H9 (cell line): ENCODE measurements around the gene LRRC55. TPM values are rescaled to one million over a fixed set of nuclear protein-coding genes. Genes with fewer than 3 reads are reported as not detected.

Experiments used
- DNase-seq: peaks from one replicate; pipeline ENCODE4 v3.0.0-alpha.2; 2017
- H2AFZ ChIP-seq: one replicate; pipeline ENCODE4 v1.6.1; 2013; ENCODE audit warnings: mild to moderate bottlenecking, low read length, control low read depth, moderate library complexity
- H2AK5ac ChIP-seq: 2 replicates; pipeline ENCODE4 v1.6.1; 2013; ENCODE audit warnings: low read length, control low read depth, mixed read lengths; ENCODE audit not compliant: insufficient read length
- H2BK120ac ChIP-seq: one replicate; pipeline ENCODE4 v1.6.1; 2013; ENCODE audit warnings: low read depth, mild to moderate bottlenecking, low read length, control low read depth, inconsistent platforms; ENCODE audit not compliant: poor library complexity, severe bottlenecking
- H2BK12ac ChIP-seq: 2 replicates; pipeline ENCODE4 v1.6.1; 2013; ENCODE audit warnings: low read length, control low read depth, mixed read lengths, low read depth; ENCODE audit not compliant: insufficient read length
- H2BK15ac ChIP-seq: 2 replicates; pipeline ENCODE4 v1.6.1; 2013; ENCODE audit warnings: low read depth, low read length, control low read depth
- H2BK20ac ChIP-seq: one replicate; pipeline ENCODE4 v1.6.1; 2013; ENCODE audit warnings: low read depth, mild to moderate bottlenecking, low read length, control low read depth, inconsistent platforms; ENCODE audit not compliant: poor library complexity, severe bottlenecking
- H2BK5ac ChIP-seq: 2 replicates; pipeline ENCODE4 v1.6.1; 2013; ENCODE audit warnings: low read length, control low read depth, mixed read lengths; ENCODE audit not compliant: insufficient read length
- H3K14ac ChIP-seq: 2 replicates; pipeline ENCODE4 v1.6.1; 2013; ENCODE audit warnings: low read length, control low read depth; ENCODE audit not compliant: insufficient read depth
- H3K18ac ChIP-seq: 2 replicates; pipeline ENCODE4 v1.6.1; 2013; ENCODE audit warnings: low read depth, mild to moderate bottlenecking, mixed read lengths, low read length, control low read depth; ENCODE audit not compliant: insufficient read length
- H3K23ac ChIP-seq: 2 replicates; pipeline ENCODE4 v1.6.1; 2013; ENCODE audit warnings: low read length, control low read depth, mixed read lengths, low read depth; ENCODE audit not compliant: insufficient read length
- H3K23me2 ChIP-seq: 2 replicates; pipeline ENCODE4 v1.6.1; 2013; ENCODE audit warnings: low read depth, mild to moderate bottlenecking, mixed read lengths, low read length, control low read depth; ENCODE audit not compliant: insufficient read length, poor library complexity, severe bottlenecking
- H3K27ac ChIP-seq: 2 replicates; pipeline ENCODE4 v1.5.1; 2013; ENCODE audit warnings: low read length, control low read depth, mixed read lengths, low read depth; ENCODE audit not compliant: insufficient read length
- H3K27me3 ChIP-seq: 2 replicates; pipeline ENCODE4 v1.6.1; 2013; ENCODE audit warnings: low read length, control low read depth, inconsistent platforms; ENCODE audit not compliant: insufficient read depth
- H3K4ac ChIP-seq: 2 replicates; pipeline ENCODE4 v1.6.1; 2013; ENCODE audit warnings: low read depth, mild to moderate bottlenecking, control low read depth, inconsistent platforms, low read length, moderate library complexity
- H3K4me1 ChIP-seq: 2 replicates; pipeline ENCODE4 v1.6.1; 2013; ENCODE audit warnings: low read length, control low read depth, inconsistent platforms; ENCODE audit not compliant: insufficient read depth
- H3K4me2 ChIP-seq: 2 replicates; pipeline ENCODE4 v1.6.1; 2013; ENCODE audit warnings: low read length, control low read depth, mixed read lengths; ENCODE audit not compliant: insufficient read length, insufficient read depth
- H3K56ac ChIP-seq: 2 replicates; pipeline ENCODE4 v1.6.1; 2013; ENCODE audit warnings: low read depth, mild to moderate bottlenecking, mixed read lengths, low read length, control low read depth; ENCODE audit not compliant: insufficient read length
- H3K79me1 ChIP-seq: 2 replicates; pipeline ENCODE4 v1.6.1; 2013; ENCODE audit warnings: low read depth, mild to moderate bottlenecking, moderate library complexity, low read length, control low read depth, inconsistent platforms; ENCODE audit not compliant: insufficient read depth, poor library complexity, severe bottlenecking
- H3K79me2 ChIP-seq: 2 replicates; pipeline ENCODE4 v1.6.1; 2013; ENCODE audit warnings: low read length, control low read depth, inconsistent platforms; ENCODE audit not compliant: insufficient read depth
- H3K9ac ChIP-seq: 2 replicates; pipeline ENCODE4 v1.6.1; 2013; ENCODE audit warnings: low read length, control low read depth, mixed read lengths; ENCODE audit not compliant: insufficient read length; ENCODE audit errors: extremely low read depth
- H3K9me3 ChIP-seq: one replicate; pipeline ENCODE4 v1.6.1; 2013; ENCODE audit warnings: low read depth, low read length, inconsistent platforms; ENCODE audit not compliant: control insufficient read depth
- H3T11ph ChIP-seq: one replicate; pipeline ENCODE4 v1.6.1; 2013; ENCODE audit warnings: mild to moderate bottlenecking, low read length, control low read depth, inconsistent platforms
- H4K20me1 ChIP-seq: one replicate; pipeline ENCODE4 v1.6.1; 2013; ENCODE audit not compliant: control insufficient read depth, insufficient read length, insufficient read depth
- H4K5ac ChIP-seq: 2 replicates; pipeline ENCODE4 v1.6.1; 2013; ENCODE audit warnings: low read depth, mild to moderate bottlenecking, mixed read lengths, low read length, control low read depth; ENCODE audit not compliant: insufficient read length
- H4K8ac ChIP-seq: replicated peaks from 2 replicates; pipeline ENCODE4 v1.6.1; 2013; ENCODE audit warnings: low read length, control low read depth, mixed read lengths, low read depth; ENCODE audit not compliant: insufficient read length
- H4K91ac ChIP-seq: 2 replicates; pipeline ENCODE4 v1.6.1; 2013; ENCODE audit warnings: low read depth, mild to moderate bottlenecking, moderate library complexity, mixed read lengths, low read length, control low read depth; ENCODE audit not compliant: insufficient read length
- H3K27ac Mint-ChIP-seq, 3 experiments: 2 replicates in 2 of 3; 3 replicates in 1 of 3; pipeline ENCODE4 v1.8.0; 2020 to 2021; ENCODE audit warnings: mixed read lengths in 3 of 3, mild to moderate bottlenecking in 1 of 3, moderate library complexity in 1 of 3
- H3K27me3 Mint-ChIP-seq: 2 replicates; pipeline ENCODE4 v1.8.0; 2021; ENCODE audit warnings: low read depth, mild to moderate bottlenecking, moderate library complexity, mixed read lengths
- H3K36me3 Mint-ChIP-seq, 3 experiments: 2 replicates in 2 of 3; 3 replicates in 1 of 3; pipeline ENCODE4 v1.8.0; 2020 to 2021; ENCODE audit warnings: low read depth in 3 of 3, mixed read lengths in 3 of 3; ENCODE audit not compliant: insufficient read depth in 1 of 3
- H3K4me1 Mint-ChIP-seq, 2 experiments: 2 replicates each; pipeline ENCODE4 v1.8.0; 2020; ENCODE audit warnings: mixed read lengths in 2 of 2
- H3K4me3 Mint-ChIP-seq, 2 experiments: 2 replicates in 1 of 2; 3 replicates in 1 of 2; pipeline ENCODE4 v1.8.0; 2020 to 2021; ENCODE audit warnings: mild to moderate bottlenecking in 2 of 2, mixed read lengths in 2 of 2, moderate library complexity in 1 of 2
- H3K9me3 Mint-ChIP-seq, 2 experiments: 2 replicates in 1 of 2; 3 replicates in 1 of 2; pipeline ENCODE4 v1.8.0; 2020; ENCODE audit warnings: mild to moderate bottlenecking in 2 of 2, mixed read lengths in 2 of 2, moderate library complexity in 1 of 2
- WGBS: extraction: QIAGEN DNeasy Blood & Tissue Kit; methylation state at CpG from one replicate; pipeline ENCODE4 v1.1.7; 2013; ENCODE audit warnings: missing lambda C conversion rate, low lambda C conversion rate, mixed read lengths; ENCODE audit not compliant: insufficient read length; ENCODE audit errors: extremely low coverage; 5-methylcytosine and 5-hydroxymethylcytosine counted together
- total RNA-seq: library from RNA; stranded (reverse); gene quantifications from 2 replicates; pipeline ENCODE4 v1.2.1, GENCODE V29; 2021
- TF ChIP-seq, protein P1 (sequence below): fragments of 200-600 bp; sonication (generic); conservative IDR thresholded peaks from 3 replicates; pipeline ENCODE4 v1.8.0; 2021; ENCODE audit warnings: antibody characterized with exemption, mild to moderate bottlenecking

Gene LRRC55
- total RNA-seq, 1 experiment from 2014 or later = 1.0 TPM

GRCh38 chr11:57161351-57161750, 20.4 kb upstream of the LRRC55 start:
- Mint-ChIP-seq H3K4me1 (peaks cover 10 to 17% of the 10 kb centered on the region in 2 experiments), H3K27me3 (peaks cover 18% of the 10 kb centered on the region), H3K4me3 (no peak overlapping the region), H3K9me3 (no peaks in the 10 kb centered on the region), H3K36me3 (no peaks in the 10 kb centered on the region), H3K27ac (no peak overlapping the region)
- Histone ChIP-seq H4K5ac (no peak overlapping the region), H2BK20ac (no peak overlapping the region), H2BK15ac (no peak overlapping the region), H4K20me1 (peaks cover 2% of the 10 kb centered on the region), H3K79me2 (no peaks in the 10 kb centered on the region), H3K9ac (no peak overlapping the region), H2AK5ac (no peak overlapping the region), H3K9me3 (no peaks in the 10 kb centered on the region), H3K27ac (no peak overlapping the region), H3K27me3 (no peaks in the 10 kb centered on the region), H3K14ac (no peak overlapping the region), H3K4me1 (no peaks in the 10 kb centered on the region; the same call in 1 of the 2 replicates), H3K23ac (no peak overlapping the region), H2BK5ac (no peak overlapping the region), H2AFZ (no peak overlapping the region), H3K4me2 (no peak overlapping the region), H2BK120ac (no peak overlapping the region), H4K8ac (no peak overlapping the region), H4K91ac (no peak overlapping the region), H3T11ph (no peak overlapping the region), H3K23me2 (no peaks in the 10 kb centered on the region), H3K79me1 (no peaks in the 10 kb centered on the region), H3K4ac (no peak overlapping the region), H3K56ac (no peak overlapping the region), H3K18ac (no peak overlapping the region), H2BK12ac (no peak overlapping the region)
- WGBS = no CpG with 5 or more reads among the region's 5 CpGs
- TF ChIP-seq, protein P1, sequence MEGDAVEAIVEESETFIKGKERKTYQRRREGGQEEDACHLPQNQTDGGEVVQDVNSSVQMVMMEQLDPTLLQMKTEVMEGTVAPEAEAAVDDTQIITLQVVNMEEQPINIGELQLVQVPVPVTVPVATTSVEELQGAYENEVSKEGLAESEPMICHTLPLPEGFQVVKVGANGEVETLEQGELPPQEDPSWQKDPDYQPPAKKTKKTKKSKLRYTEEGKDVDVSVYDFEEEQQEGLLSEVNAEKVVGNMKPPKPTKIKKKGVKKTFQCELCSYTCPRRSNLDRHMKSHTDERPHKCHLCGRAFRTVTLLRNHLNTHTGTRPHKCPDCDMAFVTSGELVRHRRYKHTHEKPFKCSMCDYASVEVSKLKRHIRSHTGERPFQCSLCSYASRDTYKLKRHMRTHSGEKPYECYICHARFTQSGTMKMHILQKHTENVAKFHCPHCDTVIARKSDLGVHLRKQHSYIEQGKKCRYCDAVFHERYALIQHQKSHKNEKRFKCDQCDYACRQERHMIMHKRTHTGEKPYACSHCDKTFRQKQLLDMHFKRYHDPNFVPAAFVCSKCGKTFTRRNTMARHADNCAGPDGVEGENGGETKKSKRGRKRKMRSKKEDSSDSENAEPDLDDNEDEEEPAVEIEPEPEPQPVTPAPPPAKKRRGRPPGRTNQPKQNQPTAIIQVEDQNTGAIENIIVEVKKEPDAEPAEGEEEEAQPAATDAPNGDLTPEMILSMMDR = no peak
- DNase-seq = no peak
